AG09309 (cell line): Measurements from ENCODE around the gene SPEN.
"Not testable (repeated sequence)": the region's sequence is repeated elsewhere in the genome, so short reads cannot be mapped to it uniquely, and the experiment has no call there.

Experiments used
- DNase-seq: peaks from one replicate; pipeline ENCODE4 v3.0.0-alpha.2; 2010; ENCODE audit warnings: low read depth
- H3K4me3 ChIP-seq: 2 replicates; pipeline ENCODE4 v1.5.1; 2011; ENCODE audit warnings: mild to moderate bottlenecking, low read depth, low read length, moderate library complexity; ENCODE audit not compliant: control insufficient read depth
- TF ChIP-seq, protein P1 (sequence below): IDR thresholded peaks from 2 replicates; pipeline ENCODE4 v1.5.1; 2011; ENCODE audit warnings: mild to moderate bottlenecking, low read depth, low read length, inconsistent platforms; ENCODE audit not compliant: insufficient read depth, control insufficient read depth; ENCODE audit errors: missing control alignments

The SPEN gene

DNA sequence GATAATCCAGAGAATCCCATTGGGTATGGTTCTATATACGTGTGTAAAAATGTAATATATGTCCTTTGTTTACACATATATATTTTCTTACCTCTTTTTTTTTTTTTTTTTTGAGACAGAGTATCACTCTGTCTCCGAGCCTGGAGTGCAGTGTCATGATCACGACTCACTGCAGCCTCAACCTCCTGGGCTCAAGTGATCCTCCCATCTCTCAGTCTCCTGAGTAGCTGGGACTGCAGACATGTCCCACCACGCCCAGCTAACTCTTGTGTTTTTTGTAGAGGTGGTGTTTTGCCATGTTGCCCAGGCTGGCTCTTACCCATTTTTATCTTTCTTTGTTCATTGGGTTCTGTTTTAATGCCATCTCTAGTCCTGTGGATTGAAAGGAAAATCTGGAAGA lies 68.9 kb downstream of the SPEN start:
- TF ChIP-seq, protein P1, sequence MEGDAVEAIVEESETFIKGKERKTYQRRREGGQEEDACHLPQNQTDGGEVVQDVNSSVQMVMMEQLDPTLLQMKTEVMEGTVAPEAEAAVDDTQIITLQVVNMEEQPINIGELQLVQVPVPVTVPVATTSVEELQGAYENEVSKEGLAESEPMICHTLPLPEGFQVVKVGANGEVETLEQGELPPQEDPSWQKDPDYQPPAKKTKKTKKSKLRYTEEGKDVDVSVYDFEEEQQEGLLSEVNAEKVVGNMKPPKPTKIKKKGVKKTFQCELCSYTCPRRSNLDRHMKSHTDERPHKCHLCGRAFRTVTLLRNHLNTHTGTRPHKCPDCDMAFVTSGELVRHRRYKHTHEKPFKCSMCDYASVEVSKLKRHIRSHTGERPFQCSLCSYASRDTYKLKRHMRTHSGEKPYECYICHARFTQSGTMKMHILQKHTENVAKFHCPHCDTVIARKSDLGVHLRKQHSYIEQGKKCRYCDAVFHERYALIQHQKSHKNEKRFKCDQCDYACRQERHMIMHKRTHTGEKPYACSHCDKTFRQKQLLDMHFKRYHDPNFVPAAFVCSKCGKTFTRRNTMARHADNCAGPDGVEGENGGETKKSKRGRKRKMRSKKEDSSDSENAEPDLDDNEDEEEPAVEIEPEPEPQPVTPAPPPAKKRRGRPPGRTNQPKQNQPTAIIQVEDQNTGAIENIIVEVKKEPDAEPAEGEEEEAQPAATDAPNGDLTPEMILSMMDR, result no peak
- DNase-seq, result no peak
- H3K4me3 ChIP-seq, result no peak overlapping the region

DNA sequence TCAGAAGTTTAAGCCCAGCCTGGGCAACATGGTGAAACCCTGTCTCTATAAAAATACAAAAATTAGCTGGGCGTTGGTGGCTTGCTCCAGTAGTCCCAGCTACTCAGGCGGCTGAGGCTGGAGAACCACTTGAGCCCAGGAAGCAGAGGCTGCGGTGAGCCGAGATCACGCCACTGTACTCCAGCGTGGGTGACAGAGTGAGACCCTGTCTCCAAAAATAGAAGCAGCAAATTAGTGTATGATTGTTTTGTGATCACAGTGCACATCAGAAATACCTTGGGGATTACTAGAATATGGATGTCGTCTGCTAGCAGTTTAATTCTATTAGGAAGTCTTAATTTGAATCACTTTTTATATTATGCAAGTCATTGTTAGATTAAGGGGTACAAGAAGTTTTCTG lies 69.4 kb downstream of the SPEN start:
- TF ChIP-seq, protein P1, result no peak
- no peak for DNase-seq
- H3K4me3 ChIP-seq, result no peak overlapping the region

DNA sequence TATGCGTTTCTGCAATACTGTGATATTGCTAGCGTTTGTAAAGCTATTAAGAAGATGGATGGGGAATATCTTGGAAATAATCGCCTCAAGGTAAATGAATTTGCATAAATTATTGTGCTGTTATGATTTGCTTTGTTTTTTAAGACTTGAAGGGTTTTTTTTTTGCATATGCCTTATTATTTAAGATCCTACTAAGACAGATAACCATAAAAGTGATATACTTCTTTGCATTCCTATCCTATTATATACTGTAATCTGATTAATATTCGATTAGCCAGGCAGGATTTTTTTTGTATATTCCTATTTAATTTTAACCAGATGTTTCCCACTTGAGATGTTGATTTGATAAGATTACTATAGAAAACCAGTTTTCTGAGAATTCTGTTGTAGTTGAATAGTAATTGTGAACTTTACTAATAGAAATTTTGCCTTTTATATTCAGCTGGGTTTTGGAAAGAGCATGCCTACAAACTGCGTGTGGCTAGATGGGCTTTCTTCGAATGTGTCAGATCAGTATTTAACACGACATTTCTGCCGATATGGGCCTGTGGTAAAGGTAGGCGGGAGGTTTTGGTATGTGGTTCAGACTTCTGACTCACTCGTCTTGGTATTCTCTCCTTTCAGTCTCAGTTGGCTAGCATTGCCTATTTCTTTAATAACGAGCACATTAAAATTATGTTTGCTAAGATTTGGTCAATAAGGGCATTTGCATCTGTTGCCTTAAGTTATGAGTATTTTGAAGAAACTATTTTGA lies 71.6 kb downstream of the SPEN start:
- no peak overlapping the region for H3K4me3 ChIP-seq
- peak; percentile 68 for DNase-seq
- TF ChIP-seq, protein P1, result no peak

DNA sequence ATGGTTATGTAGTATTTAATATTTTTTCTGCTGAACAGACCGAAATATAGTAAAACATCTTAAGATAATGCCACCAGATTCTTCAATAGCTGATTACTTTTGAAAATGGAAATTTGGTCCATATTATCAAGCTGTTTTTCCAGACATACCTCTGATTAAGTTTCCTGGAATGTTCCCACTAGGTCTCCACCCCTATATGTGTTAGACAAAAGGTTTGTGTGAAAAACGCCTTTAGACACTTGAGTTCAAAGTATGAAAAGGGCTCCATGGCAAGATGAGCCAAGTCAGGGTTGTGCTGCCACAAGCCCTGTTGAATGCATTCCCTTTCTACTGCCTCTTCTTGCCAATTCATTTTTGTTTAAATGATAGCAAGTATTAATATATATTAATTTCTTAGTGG lies 75.7 kb downstream of the SPEN start:
- TF ChIP-seq, protein P1, result no peak
- H3K4me3 ChIP-seq, result no peak overlapping the region
- DNase-seq, result no peak

DNA sequence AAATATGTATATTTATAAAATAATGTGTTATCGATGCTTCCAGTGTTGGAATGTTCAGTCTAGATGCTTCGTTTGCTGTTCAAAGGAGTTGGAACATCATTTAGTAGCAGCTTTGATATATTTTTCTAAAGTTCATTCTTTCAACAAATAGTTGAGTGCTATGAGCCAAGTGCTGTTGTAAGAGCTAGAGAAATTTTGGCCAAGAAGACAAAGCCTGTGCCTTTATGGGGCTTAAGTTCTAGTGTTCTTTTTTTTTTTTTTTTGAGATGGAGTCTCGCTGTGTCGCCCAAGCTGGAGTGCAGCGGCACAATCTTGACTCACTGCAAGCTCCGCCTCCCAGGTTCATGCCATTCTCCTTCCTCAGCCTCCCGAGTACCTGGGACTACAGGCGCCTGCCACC lies 78.9 kb downstream of the SPEN start:
- not testable (repeated sequence) for H3K4me3 ChIP-seq, DNase-seq

DNA sequence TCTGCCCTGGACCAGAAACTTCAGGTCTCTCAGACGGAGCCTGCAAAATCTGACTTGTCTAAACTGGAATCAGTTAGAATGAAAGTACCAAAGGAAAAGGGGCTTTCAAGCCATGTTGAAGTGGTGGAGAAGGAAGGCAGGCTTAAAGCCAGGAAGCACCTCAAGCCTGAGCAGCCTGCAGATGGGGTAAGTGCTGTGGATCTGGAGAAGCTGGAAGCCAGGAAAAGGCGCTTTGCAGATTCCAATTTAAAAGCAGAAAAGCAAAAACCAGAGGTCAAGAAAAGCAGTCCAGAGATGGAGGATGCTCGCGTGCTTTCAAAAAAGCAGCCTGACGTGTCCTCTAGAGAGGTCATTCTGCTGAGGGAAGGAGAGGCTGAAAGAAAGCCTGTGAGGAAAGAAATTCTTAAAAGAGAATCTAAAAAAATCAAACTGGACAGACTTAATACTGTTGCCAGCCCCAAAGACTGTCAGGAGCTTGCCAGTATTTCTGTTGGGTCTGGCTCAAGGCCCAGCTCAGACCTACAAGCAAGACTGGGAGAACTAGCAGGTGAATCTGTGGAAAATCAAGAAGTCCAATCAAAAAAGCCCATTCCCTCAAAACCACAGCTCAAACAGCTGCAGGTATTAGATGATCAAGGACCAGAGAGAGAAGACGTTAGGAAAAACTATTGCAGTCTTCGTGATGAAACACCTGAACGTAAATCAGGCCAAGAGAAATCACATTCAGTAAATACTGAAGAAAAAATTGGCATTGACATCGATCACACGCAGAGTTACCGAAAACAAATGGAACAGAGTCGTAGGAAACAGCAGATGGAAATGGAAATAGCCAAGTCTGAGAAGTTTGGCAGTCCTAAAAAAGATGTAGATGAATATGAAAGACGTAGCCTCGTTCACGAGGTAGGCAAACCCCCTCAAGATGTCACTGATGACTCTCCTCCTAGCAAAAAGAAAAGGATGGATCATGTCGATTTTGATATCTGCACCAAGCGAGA lies 81.8 kb downstream of the SPEN start:
- DNase-seq, result no peak
- H3K4me3 ChIP-seq, result no peak overlapping the region
- TF ChIP-seq, protein P1, result no peak

DNA sequence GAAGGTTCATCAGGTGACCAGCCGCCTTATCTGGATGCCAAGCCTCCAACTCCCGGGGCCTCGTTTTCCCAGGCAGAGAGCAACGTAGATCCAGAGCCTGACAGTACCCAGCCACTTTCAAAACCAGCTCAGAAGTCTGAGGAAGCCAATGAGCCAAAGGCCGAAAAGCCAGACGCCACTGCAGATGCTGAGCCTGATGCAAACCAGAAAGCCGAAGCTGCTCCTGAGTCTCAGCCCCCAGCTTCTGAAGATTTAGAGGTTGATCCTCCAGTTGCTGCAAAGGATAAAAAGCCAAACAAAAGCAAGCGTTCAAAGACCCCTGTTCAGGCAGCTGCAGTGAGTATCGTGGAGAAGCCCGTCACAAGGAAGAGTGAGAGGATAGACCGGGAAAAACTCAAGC lies 83.9 kb downstream of the SPEN start:
- no peak for DNase-seq
- no peak overlapping the region for H3K4me3 ChIP-seq
- TF ChIP-seq, protein P1, result no peak
